AG04449 (cell line): ENCODE measurements around the gene PET100.

Source experiments
- CTCF ChIA-PET: fragments of 350-600 bp; formaldehyde crosslinking; extraction: SDS; loops from one replicate; lab custom pipeline; 2021; ENCODE audit warnings: antibody characterized with exemption; lab: Yijun Ruan, JAX
- POLR2A ChIA-PET: fragments of 400-600, 350-600 bp; formaldehyde crosslinking; extraction: SDS; loops from one replicate; lab custom pipeline; 2020; ENCODE audit warnings: antibody characterized with exemption, inconsistent platforms; lab: Yijun Ruan, JAX
- DNase-seq: peaks from one replicate; pipeline ENCODE4 v3.0.0-alpha.2; 2010; ENCODE audit warnings: low read depth, low spot score
- H3K4me3 ChIP-seq: 2 replicates; pipeline ENCODE4 v1.5.1; 2011; ENCODE audit warnings: low read depth, mild to moderate bottlenecking, control low read depth, low read length
- TF ChIP-seq, protein P1 (sequence below): IDR thresholded peaks from one replicate; pipeline ENCODE4 v1.5.1; 2011; ENCODE audit warnings: mild to moderate bottlenecking, moderate library complexity, low read length, control low read depth, inconsistent platforms; ENCODE audit not compliant: insufficient read depth; ENCODE audit errors: missing control alignments

Gene PET100

DNA sequence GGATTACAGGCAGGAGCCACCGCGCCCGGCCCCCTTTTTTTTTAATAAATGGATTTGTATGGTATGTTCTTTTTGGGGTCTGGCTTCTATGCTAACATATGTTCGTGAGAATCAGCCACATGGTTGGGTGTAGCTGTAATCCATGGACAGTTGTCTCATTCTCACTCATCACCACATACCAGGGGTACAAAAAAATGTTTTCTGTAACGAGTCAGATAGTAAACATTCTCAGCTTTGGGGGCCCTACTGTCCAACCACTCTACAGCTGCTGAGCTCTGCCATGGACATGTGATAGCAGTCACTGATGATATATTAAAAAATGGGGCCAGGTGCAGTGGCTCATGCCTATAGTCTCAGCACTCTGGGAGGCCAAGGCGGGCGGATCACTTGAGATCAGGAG, 34.1 kb downstream of the PET100 start:
- H3K4me3 ChIP-seq, result no peak overlapping the region
- DNase-seq, result no peak
- CTCF ChIA-PET, result interaction anchor here (0.6 to 2.6 kb wide), 3 partner anchors 10 to 136 kb away, joined by 3 to 22 read pairs (median 7); no protein-coding TSS in a partner anchor
- POLR2A ChIA-PET, result no interaction called here
- TF ChIP-seq, protein P1, sequence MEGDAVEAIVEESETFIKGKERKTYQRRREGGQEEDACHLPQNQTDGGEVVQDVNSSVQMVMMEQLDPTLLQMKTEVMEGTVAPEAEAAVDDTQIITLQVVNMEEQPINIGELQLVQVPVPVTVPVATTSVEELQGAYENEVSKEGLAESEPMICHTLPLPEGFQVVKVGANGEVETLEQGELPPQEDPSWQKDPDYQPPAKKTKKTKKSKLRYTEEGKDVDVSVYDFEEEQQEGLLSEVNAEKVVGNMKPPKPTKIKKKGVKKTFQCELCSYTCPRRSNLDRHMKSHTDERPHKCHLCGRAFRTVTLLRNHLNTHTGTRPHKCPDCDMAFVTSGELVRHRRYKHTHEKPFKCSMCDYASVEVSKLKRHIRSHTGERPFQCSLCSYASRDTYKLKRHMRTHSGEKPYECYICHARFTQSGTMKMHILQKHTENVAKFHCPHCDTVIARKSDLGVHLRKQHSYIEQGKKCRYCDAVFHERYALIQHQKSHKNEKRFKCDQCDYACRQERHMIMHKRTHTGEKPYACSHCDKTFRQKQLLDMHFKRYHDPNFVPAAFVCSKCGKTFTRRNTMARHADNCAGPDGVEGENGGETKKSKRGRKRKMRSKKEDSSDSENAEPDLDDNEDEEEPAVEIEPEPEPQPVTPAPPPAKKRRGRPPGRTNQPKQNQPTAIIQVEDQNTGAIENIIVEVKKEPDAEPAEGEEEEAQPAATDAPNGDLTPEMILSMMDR, result no peak

- ChIA-PET POLR2A (interaction anchor here (0.7 kb wide), 1 partner anchor 92 kb away, joined by 3 read pairs; no protein-coding TSS in a partner anchor), CTCF (interaction anchor here (1.4 to 3.2 kb wide), 3 partner anchors 13 to 135 kb away, joined by 7 to 22 read pairs (median 13); partner anchors contain the start of gene TRAPPC5)
Observed at GRCh38 chr19:7665076-7665475, 35.5 kb downstream of the PET100 start.

DNA sequence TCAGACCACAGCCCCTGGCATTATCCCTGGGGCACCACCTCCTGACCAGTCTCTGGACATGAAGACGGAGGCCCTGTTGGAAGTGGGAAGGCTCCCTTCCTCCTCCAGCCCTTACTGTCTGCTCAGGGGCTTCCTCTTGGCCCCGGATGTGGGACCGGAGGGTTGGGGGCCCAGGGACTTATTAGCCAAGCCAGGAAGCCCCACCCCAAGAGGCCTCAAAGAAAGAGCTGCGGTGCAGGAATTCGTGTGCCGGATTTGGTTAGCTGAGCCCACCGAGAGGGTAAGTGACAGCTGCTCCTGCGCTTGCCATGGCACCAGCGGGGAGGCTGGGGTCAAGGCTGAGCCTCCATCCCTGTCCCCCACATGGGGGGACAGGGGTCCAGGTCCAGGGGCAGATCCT, 39.2 kb downstream of the PET100 start, which contains the start of gene RETN:
TSS of gene RETN (plus strand) at position 208 of the 400 bp plus-strand sequence. CDS start 278 bp downstream, outside the sequence.
- TF ChIP-seq, protein P1, result no peak
- H3K4me3 ChIP-seq, result no peak within 1 kb of the TSS
- CTCF ChIA-PET, result interaction anchor here (1.7 to 7.7 kb wide), 3 partner anchors 10 to 16 kb away, joined by 3 to 47 read pairs (median 33); partner anchors contain the start of gene TRAPPC5
- POLR2A ChIA-PET, result no interaction called here
- no peak for DNase-seq

More at GRCh38 chr19:7665076-7665475, 35.5 kb downstream of the PET100 start:
- no peak overlapping the region for H3K4me3 ChIP-seq
- peak; percentile 37 for DNase-seq
- TF ChIP-seq, protein P1, result no peak

- CTCF ChIA-PET, result interaction anchor here (4.8 to 7.7 kb wide), 2 partner anchors 11 to 17 kb away, joined by 33 to 47 read pairs; partner anchors contain the start of gene TRAPPC5
- POLR2A ChIA-PET, result no interaction called here
- TF ChIP-seq, protein P1, result no peak
- DNase-seq, result no peak
- no peak overlapping the region for H3K4me3 ChIP-seq
Observed at GRCh38 chr19:7669641-7670040, 40.0 kb downstream of the PET100 start.

DNA sequence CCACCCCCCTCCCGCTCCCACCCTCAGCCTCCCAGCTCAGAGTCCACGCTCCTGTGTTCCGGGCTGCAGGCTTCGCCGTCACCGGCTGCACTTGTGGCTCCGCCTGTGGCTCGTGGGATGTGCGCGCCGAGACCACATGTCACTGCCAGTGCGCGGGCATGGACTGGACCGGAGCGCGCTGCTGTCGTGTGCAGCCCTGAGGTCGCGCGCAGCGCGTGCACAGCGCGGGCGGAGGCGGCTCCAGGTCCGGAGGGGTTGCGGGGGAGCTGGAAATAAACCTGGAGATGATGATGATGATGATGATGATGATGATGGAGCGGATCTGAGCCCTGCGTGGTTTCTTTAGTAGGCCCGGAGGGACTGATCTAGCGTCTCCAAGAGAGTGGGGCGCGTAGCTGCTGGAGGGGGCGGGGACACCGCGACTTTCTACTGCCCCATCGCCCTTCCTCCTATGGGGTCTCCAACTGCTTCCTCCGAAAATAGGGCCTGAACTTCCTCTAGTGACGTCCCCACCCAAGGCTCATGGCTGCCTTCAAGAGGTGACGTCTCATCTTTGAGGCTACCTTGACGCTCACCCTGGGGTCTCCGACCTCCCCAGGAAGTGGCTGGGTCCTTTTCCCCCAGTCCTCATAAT, 40.7 kb downstream of the PET100 start:
- POLR2A ChIA-PET, result no interaction called here
- no peak for DNase-seq
- TF ChIP-seq, protein P1, result no peak
- H3K4me3 ChIP-seq, result no peak overlapping the region; the same call in 1 of the 2 replicates
- CTCF ChIA-PET, result interaction anchor here (4.8 to 7.7 kb wide), 2 partner anchors 10 to 18 kb away, joined by 33 to 47 read pairs; partner anchors contain the start of gene TRAPPC5

- DNase-seq, result no peak
- CTCF ChIA-PET, result interaction anchor here (1.2 to 7.7 kb wide), 3 partner anchors 10 to 103 kb away, joined by 3 to 47 read pairs (median 33); partner anchors contain the start of gene TRAPPC5
- H3K4me3 ChIP-seq, result no peak overlapping the region
- POLR2A ChIA-PET, result no interaction called here
- TF ChIP-seq, protein P1, result no peak
Observed at GRCh38 chr19:7670790-7671189, 41.2 kb downstream of the PET100 start.
